NCI-H82 treated with DMSO at 0.1 percent for 48 hours (cell line): ENCODE results near the gene FAR2.
A peak's percentile ranks its signal among the peaks of the same experiment; 100 is the strongest.
"Not testable (repeated sequence)": the region's sequence is repeated elsewhere in the genome, so short reads cannot be mapped to it uniquely, and the experiment has no call there.

Experiments used
- DNase-seq: peaks from one replicate; lab custom pipeline; 2025; ENCODE audit not compliant: unreplicated experiment; lab: John Stamatoyannopoulos, UW

Gene FAR2

GRCh38 chr12:29148911-29149690 is at the start of gene FAR2:
TSS of gene FAR2 (plus strand) at chr12:29149278. CDS start at chr12:29270450, 121,172 bp downstream.
- no peak for DNase-seq

GRCh38 chr12:29102741-29103140 is 46.3 kb upstream of the FAR2 start:
- no peak for DNase-seq

- no peak for DNase-seq
These were observed 45.5 kb upstream of the FAR2 start for GRCh38 chr12:29103539-29103974.

- no peak for DNase-seq
These were observed 44.6 kb upstream of the FAR2 start for GRCh38 chr12:29104516-29104915.

GRCh38 chr12:29110506-29111442 is 38.3 kb upstream of the FAR2 start:
- DNase-seq: no peak

GRCh38 chr12:29113101-29113500 is 36.0 kb upstream of the FAR2 start:
- DNase-seq: no peak

GRCh38 chr12:29116414-29116813 is 32.7 kb upstream of the FAR2 start:
- no peak for DNase-seq

- DNase-seq: no peak
These were observed 17.5 kb upstream of the FAR2 start for GRCh38 chr12:29131539-29131938.

GRCh38 chr12:29132316-29132715 is 16.8 kb upstream of the FAR2 start:
- DNase-seq: no peak

- no peak for DNase-seq
These were observed 15.9 kb upstream of the FAR2 start for GRCh38 chr12:29133181-29133580.

GRCh38 chr12:29133680-29134079 is 15.4 kb upstream of the FAR2 start:
- DNase-seq: no peak

GRCh38 chr12:29138256-29138655 is 10.8 kb upstream of the FAR2 start:
- DNase-seq: not testable (repeated sequence)

- peak; percentile 26 for DNase-seq
These were observed 10.2 kb upstream of the FAR2 start for GRCh38 chr12:29138855-29139254.

GRCh38 chr12:29145372-29146170 is 3.5 kb upstream of the FAR2 start:
- no peak for DNase-seq

GRCh38 chr12:29146196-29146595 is 2.9 kb upstream of the FAR2 start:
- no peak for DNase-seq

- no peak for DNase-seq
These were observed 1.1 kb upstream of the FAR2 start for GRCh38 chr12:29147731-29148595.

GRCh38 chr12:29148596-29148910 is 525 bp upstream of the FAR2 start:
- DNase-seq: no peak

GRCh38 chr12:29149691-29150281 is 708 bp downstream of the FAR2 start:
- no peak for DNase-seq

- DNase-seq: no peak
These were observed 1.4 kb downstream of the FAR2 start for GRCh38 chr12:29150462-29150861.
